AG04450 (cell line): ENCODE measurements around the gene UNC5CL. TPM values are rescaled to one million over a fixed set of nuclear protein-coding genes. Genes with fewer than 3 reads are reported as not detected.
"Not testable (repeated sequence)": the region's sequence is repeated elsewhere in the genome, so short reads cannot be mapped to it uniquely, and the experiment has no call there.

Source experiments
- CTCF ChIA-PET: fragments of 300-600, 350-600 bp; formaldehyde crosslinking; extraction: SDS; loops from one replicate; lab custom pipeline; 2022; ENCODE audit warnings: antibody characterized with exemption, inconsistent platforms; lab: Charles Lee
- POLR2A ChIA-PET: fragments of 350-600 bp; formaldehyde crosslinking; extraction: SDS; loops from one replicate; lab custom pipeline; 2021; ENCODE audit warnings: antibody characterized with exemption, inconsistent platforms; lab: Yijun Ruan, JAX
- DNase-seq: peaks from one replicate; pipeline ENCODE4 v3.0.0-alpha.2; 2011; ENCODE audit warnings: low read depth, low spot score
- H3K27ac ChIP-seq: one replicate; pipeline ENCODE4 v1.5.1; 2012; ENCODE audit warnings: low read depth, low read length, control low read depth
- H3K27me3 ChIP-seq: one replicate; pipeline ENCODE4 v1.6.0; 2012; ENCODE audit warnings: low read length; ENCODE audit not compliant: control insufficient read depth, insufficient read depth
- H3K4me3 ChIP-seq: 2 replicates; pipeline ENCODE4 v1.5.1; 2011; ENCODE audit warnings: mild to moderate bottlenecking, low read depth, low read length, control low read depth
- H3K9me3 ChIP-seq: 2 replicates; pipeline ENCODE4 v1.5.1; 2012; ENCODE audit warnings: low read length; ENCODE audit not compliant: control insufficient read depth, insufficient read depth
- CTCF ChIP-seq: IDR thresholded peaks from 2 replicates; pipeline ENCODE4 v1.5.1; 2011; ENCODE audit warnings: low read depth, low read length, control low read depth, inconsistent platforms
- polyA plus RNA-seq: library from polyadenylated mRNA; depleted of rRNA; stranded (reverse); fragments of >200 nt; gene quantifications from 2 replicates; pipeline ENCODE4 v1.2.3, GENCODE V29; 2011

The UNC5CL gene
- polyA plus RNA-seq, 1 experiment, result 0.02 TPM

- ChIA-PET CTCF (interaction anchor here (4.7 kb wide), 1 partner anchor 13 kb away, joined by 29 read pairs; no protein-coding TSS in a partner anchor), POLR2A (no interaction called here)
- no peak for TF ChIP-seq CTCF
- H3K27me3 ChIP-seq, result peaks cover 9% of the 10 kb centered on the region
- H3K9me3 ChIP-seq, result no peaks in the 10 kb centered on the region
- no peak overlapping the region for H3K27ac ChIP-seq
- no peak overlapping the region for H3K4me3 ChIP-seq
- DNase-seq, result no peak
These were observed 24.2 kb downstream of the UNC5CL start for GRCh38 chr6:41014780-41015179.

GRCh38 chr6:41013466-41014153 is 25.4 kb downstream of the UNC5CL start:
- Histone ChIP-seq H3K4me3 (no peak overlapping the region), H3K9me3 (no peaks in the 10 kb centered on the region), H3K27me3 (peaks cover 11% of the 10 kb centered on the region), H3K27ac (no peak overlapping the region)
- DNase-seq, result no peak
- TF ChIP-seq CTCF, result no peak
- ChIA-PET CTCF (interaction anchor here (4.7 kb wide), 1 partner anchor 14 kb away, joined by 29 read pairs; no protein-coding TSS in a partner anchor), POLR2A (no interaction called here)

- Histone ChIP-seq H3K27ac (no peak overlapping the region), H3K4me3 (no peak overlapping the region), H3K27me3 (peaks cover 8% of the 10 kb centered on the region), H3K9me3 (no peaks in the 10 kb centered on the region)
- no peak for DNase-seq
- ChIA-PET POLR2A (no interaction called here), CTCF (interaction anchor here (4.7 kb wide), 1 partner anchor 16 kb away, joined by 29 read pairs; no protein-coding TSS in a partner anchor)
- no peak for TF ChIP-seq CTCF
These were observed 27.3 kb downstream of the UNC5CL start for GRCh38 chr6:41011673-41012072.

- H3K27ac ChIP-seq, result no peak overlapping the region
- H3K9me3 ChIP-seq, result no peaks in the 10 kb centered on the region
- TF ChIP-seq CTCF, result no peak
- no peak for DNase-seq
- ChIA-PET POLR2A (no interaction called here), CTCF (interaction anchor here (1.2 to 2.5 kb wide), 2 partner anchors 9 to 18 kb away, joined by 4 to 12 read pairs; no protein-coding TSS in a partner anchor)
- peaks cover 8% of the 10 kb centered on the region for H3K27me3 ChIP-seq
- no peak overlapping the region for H3K4me3 ChIP-seq
These were observed 29.4 kb downstream of the UNC5CL start for GRCh38 chr6:41009669-41010068.

- DNase-seq, result no peak
- POLR2A ChIA-PET, result no interaction called here
- CTCF ChIA-PET, result interaction anchor here (0.6 to 2.5 kb wide), 4 partner anchors 10 to 28 kb away, joined by 3 to 12 read pairs (median 4); no protein-coding TSS in a partner anchor
- peaks cover 14% of the 10 kb centered on the region for H3K27me3 ChIP-seq
- H3K4me3 ChIP-seq, result no peak overlapping the region
- no peaks in the 10 kb centered on the region for H3K9me3 ChIP-seq
- H3K27ac ChIP-seq, result no peak overlapping the region
- no peak for TF ChIP-seq CTCF
These were observed 31.0 kb downstream of the UNC5CL start for GRCh38 chr6:41008011-41008410.

GRCh38 chr6:41006980-41007379 is 32.0 kb downstream of the UNC5CL start:
- H3K27ac ChIP-seq, H3K9me3 ChIP-seq, POLR2A ChIA-PET, CTCF ChIA-PET, H3K4me3 ChIP-seq, DNase-seq: not testable (repeated sequence)
- H3K27me3 ChIP-seq, result peaks cover 19% of the 10 kb centered on the region
